ENCODE results near the gene LBX2. TPM values are rescaled to one million over a fixed set of nuclear protein-coding genes. Genes with fewer than 3 reads are reported as not detected.

The LBX2 gene
- polyA plus RNA-seq, 1 experiment, result 0.61 TPM

DNA sequence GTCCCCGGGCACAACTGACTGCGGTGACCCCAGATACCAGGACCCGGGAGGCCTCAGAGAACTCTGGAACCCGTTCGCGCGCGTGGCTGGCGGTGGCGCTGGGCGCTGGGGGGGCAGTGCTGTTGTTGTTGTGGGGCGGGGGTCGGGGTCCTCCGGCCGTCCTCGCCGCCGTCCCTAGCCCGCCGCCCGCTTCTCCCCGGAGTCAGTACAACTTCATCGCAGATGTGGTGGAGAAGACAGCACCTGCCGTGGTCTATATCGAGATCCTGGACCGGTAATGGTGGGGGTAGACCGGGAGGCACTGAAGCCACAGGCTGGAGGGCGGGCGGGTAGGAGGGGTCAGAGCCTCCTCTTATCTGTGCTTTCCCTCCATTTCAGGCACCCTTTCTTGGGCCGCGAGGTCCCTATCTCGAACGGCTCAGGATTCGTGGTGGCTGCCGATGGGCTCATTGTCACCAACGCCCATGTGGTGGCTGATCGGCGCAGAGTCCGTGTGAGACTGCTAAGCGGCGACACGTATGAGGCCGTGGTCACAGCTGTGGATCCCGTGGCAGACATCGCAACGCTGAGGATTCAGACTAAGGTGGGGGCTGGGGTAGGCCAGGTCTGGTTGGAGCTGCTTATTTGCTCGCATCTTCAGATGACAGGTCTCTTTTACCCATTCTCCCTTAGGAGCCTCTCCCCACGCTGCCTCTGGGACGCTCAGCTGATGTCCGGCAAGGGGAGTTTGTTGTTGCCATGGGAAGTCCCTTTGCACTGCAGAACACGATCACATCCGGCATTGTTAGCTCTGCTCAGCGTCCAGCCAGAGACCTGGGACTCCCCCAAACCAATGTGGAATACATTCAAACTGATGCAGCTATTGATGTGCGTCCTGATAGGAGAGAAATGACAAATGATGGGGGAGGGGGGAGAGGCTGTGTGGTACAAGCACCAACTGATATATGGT, 31.1 kb upstream of the LBX2 start:
- ChIA-PET CTCF (interaction anchor here (0.7 to 3.1 kb wide), 9 partner anchors 9 to 138 kb away, joined by 3 to 8 read pairs (median 3); partner anchors contain the start of genes CCDC142 and TTC31), POLR2A (interaction anchor here (1.0 kb wide), 1 partner anchor 27 kb away, joined by 4 read pairs; no protein-coding TSS in a partner anchor)

GRCh38 chr2:74529357-74530238, 30.2 kb upstream of the LBX2 start, which contains the start of the genes AUP1 and HTRA2:
Gene AUP1 (minus strand): TSS chr2:74529706. CDS start chr2:74529629, 77 bp downstream.
Gene HTRA2 (plus strand): TSS chr2:74529933. CDS start chr2:74530007, 74 bp downstream.
- ChIA-PET POLR2A (interaction anchor here (0.5 to 1.0 kb wide), 5 partner anchors 26 to 73 kb away, joined by 3 to 4 read pairs (median 4); no protein-coding TSS in a partner anchor), CTCF (interaction anchor here (1.0 to 3.1 kb wide), 5 partner anchors 21 to 60 kb away, joined by 3 to 8 read pairs (median 4); no protein-coding TSS in a partner anchor)
- DNase-seq (ENCODE audit: low read depth), result peak; percentile 97
- Histone ChIP-seq H3K27me3 (ENCODE audit: control insufficient read depth, insufficient read depth, low read length) (no peaks in the 10 kb centered on the region), H3K36me3 (ENCODE audit: control insufficient read depth, insufficient read depth, low read length) (peaks cover 24% of the 10 kb centered on the region), H3K4me3 (ENCODE audit: low read depth, low read length) (peak within 1 kb of the TSS; percentile 87)
- TF ChIP-seq, protein P1, sequence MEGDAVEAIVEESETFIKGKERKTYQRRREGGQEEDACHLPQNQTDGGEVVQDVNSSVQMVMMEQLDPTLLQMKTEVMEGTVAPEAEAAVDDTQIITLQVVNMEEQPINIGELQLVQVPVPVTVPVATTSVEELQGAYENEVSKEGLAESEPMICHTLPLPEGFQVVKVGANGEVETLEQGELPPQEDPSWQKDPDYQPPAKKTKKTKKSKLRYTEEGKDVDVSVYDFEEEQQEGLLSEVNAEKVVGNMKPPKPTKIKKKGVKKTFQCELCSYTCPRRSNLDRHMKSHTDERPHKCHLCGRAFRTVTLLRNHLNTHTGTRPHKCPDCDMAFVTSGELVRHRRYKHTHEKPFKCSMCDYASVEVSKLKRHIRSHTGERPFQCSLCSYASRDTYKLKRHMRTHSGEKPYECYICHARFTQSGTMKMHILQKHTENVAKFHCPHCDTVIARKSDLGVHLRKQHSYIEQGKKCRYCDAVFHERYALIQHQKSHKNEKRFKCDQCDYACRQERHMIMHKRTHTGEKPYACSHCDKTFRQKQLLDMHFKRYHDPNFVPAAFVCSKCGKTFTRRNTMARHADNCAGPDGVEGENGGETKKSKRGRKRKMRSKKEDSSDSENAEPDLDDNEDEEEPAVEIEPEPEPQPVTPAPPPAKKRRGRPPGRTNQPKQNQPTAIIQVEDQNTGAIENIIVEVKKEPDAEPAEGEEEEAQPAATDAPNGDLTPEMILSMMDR (IDR thresholded peaks at IDR 0.05; ENCODE audit: insufficient read depth, low read depth, low read length), result no peak

More for the DNA sequence above, 31.1 kb upstream of the LBX2 start:
- H3K27me3 ChIP-seq (ENCODE audit: control insufficient read depth, insufficient read depth, low read length), result no peaks in the 10 kb centered on the region
- TF ChIP-seq, protein P1 (IDR thresholded peaks at IDR 0.05; ENCODE audit: insufficient read depth, low read depth, low read length), result no peak
- H3K36me3 ChIP-seq (ENCODE audit: control insufficient read depth, insufficient read depth, low read length), result peaks cover 24% of the 10 kb centered on the region
- DNase-seq (ENCODE audit: low read depth), result no peak
- peak overlapping the region; percentile 52 for H3K4me3 ChIP-seq (ENCODE audit: low read depth, low read length)

- ChIA-PET POLR2A (no interaction called here), CTCF (interaction anchor here (0.7 to 3.1 kb wide), 6 partner anchors 20 to 61 kb away, joined by 3 to 8 read pairs (median 4); no protein-coding TSS in a partner anchor)
- H3K4me3 ChIP-seq (ENCODE audit: low read depth, low read length), result peak overlapping the region; percentile 87
- no peaks in the 10 kb centered on the region for H3K27me3 ChIP-seq (ENCODE audit: control insufficient read depth, insufficient read depth, low read length)
- H3K36me3 ChIP-seq (ENCODE audit: control insufficient read depth, insufficient read depth, low read length), result peaks cover 20% of the 10 kb centered on the region
- no peak for DNase-seq (ENCODE audit: low read depth)
- TF ChIP-seq, protein P1 (IDR thresholded peaks at IDR 0.05; ENCODE audit: insufficient read depth, low read depth, low read length), result peak; percentile 14; the same call in 1 of the 2 replicates
Measured at GRCh38 chr2:74528600-74529356, 29.4 kb upstream of the LBX2 start.

DNA sequence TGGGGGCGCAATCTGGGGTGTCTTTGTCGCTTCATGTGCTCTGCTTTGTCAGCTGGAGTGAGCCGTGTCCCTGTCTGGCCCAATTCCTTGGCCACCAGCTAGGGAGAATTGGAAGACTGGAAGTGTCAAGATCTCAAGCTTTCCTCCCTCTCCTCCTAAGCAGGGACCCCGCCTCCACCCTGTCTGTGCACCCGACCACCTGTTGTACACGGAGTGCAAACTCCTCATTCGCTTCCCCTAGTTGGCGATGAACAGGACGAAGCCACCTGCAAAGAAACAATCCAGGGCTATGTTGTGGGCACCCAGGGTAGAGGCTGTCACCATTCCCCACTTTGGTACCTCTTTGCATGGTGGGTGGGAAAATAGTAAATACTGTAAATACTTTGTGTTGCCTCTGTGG, 28.3 kb upstream of the LBX2 start:
- 0 out of 2 replicates have a peak, but pooled peaks cover 2% of the 10 kb centered on the region for H3K27me3 ChIP-seq (ENCODE audit: control insufficient read depth, insufficient read depth, low read length)
- TF ChIP-seq, protein P1 (IDR thresholded peaks at IDR 0.05; ENCODE audit: insufficient read depth, low read depth, low read length), result no peak
- ChIA-PET POLR2A (no interaction called here), CTCF (interaction anchor here (1.7 kb wide), 1 partner anchor 35 kb away, joined by 3 read pairs; no protein-coding TSS in a partner anchor)
- H3K36me3 ChIP-seq (ENCODE audit: control insufficient read depth, insufficient read depth, low read length), result peaks cover 18% of the 10 kb centered on the region
- H3K4me3 ChIP-seq (ENCODE audit: low read depth, low read length), result no peak overlapping the region
- no peak for DNase-seq (ENCODE audit: low read depth)

Data from BJ (cell line).